GM23338 (cell line): ENCODE data around the gene SAMD8. TPM values are rescaled to one million over a fixed set of nuclear protein-coding genes. Genes with fewer than 3 reads are reported as not detected.

Source experiments
- ATAC-seq: fragments of 200-7000 bp; cut with Tn5 transposase; 3 replicates; pipeline ENCODE4 v1.9.1; 2020
- DNase-seq: peaks from one replicate; pipeline ENCODE4 v3.0.0-alpha.2; 2015; ENCODE audit warnings: low spot score
- H2AFZ ChIP-seq: fragments of 200-600 bp; sonication (generic); 2 replicates; pipeline ENCODE4 v1.8.0; 2016; ENCODE audit warnings: antibody characterized with exemption, mild to moderate bottlenecking, moderate library complexity
- H3F3A ChIP-seq: fragments of 200-600 bp; sonication (generic); replicated peaks from 2 replicates; pipeline ENCODE4 v1.8.0; 2017; ENCODE audit warnings: antibody characterized with exemption, mixed run types, low read depth
- H3K27ac ChIP-seq: fragments of 200-600 bp; sonication (generic); 2 replicates; pipeline ENCODE4 v1.6.1; 2016; ENCODE audit warnings: low read depth
- H3K27me3 ChIP-seq: fragments of 200-600 bp; sonication (generic); 2 replicates; pipeline ENCODE4 v1.8.0; 2016; ENCODE audit warnings: mild to moderate bottlenecking, mixed run types, moderate library complexity; ENCODE audit not compliant: insufficient read depth
- H3K36me3 ChIP-seq: fragments of 200-600 bp; sonication (generic); 2 replicates; pipeline ENCODE4 v1.8.0; 2016; ENCODE audit warnings: mild to moderate bottlenecking; ENCODE audit not compliant: insufficient read depth
- H3K4me1 ChIP-seq: fragments of 200-600 bp; sonication (generic); 2 replicates; pipeline ENCODE4 v1.8.0; 2016; ENCODE audit warnings: mild to moderate bottlenecking, moderate library complexity; ENCODE audit not compliant: insufficient read depth
- H3K4me2 ChIP-seq: fragments of 200-600 bp; sonication (generic); 2 replicates; pipeline ENCODE4 v1.7.1; 2017; ENCODE audit warnings: mixed run types
- H3K4me3 ChIP-seq: fragments of 200-600 bp; sonication (generic); 2 replicates; pipeline ENCODE4 v1.6.1; 2016; ENCODE audit warnings: mixed run types
- H3K79me2 ChIP-seq: fragments of 200-600 bp; sonication (generic); replicated peaks from 2 replicates; pipeline ENCODE4 v1.8.0; 2017; ENCODE audit warnings: mild to moderate bottlenecking; ENCODE audit not compliant: insufficient read depth
- H3K9me2 ChIP-seq: fragments of 200-600 bp; sonication (generic); 2 replicates; pipeline ENCODE4 v1.8.0; 2017; ENCODE audit not compliant: insufficient read depth
- H4K20me1 ChIP-seq: fragments of 200-600 bp; sonication (generic); replicated peaks from 2 replicates; pipeline ENCODE4 v1.8.0; 2017; ENCODE audit warnings: mild to moderate bottlenecking; ENCODE audit not compliant: insufficient read depth
- H3K27ac Mint-ChIP-seq: 2 replicates; pipeline ENCODE4 v1.8.0; 2020; ENCODE audit warnings: inconsistent platforms, mild to moderate bottlenecking, moderate library complexity, mixed read lengths
- H3K27me3 Mint-ChIP-seq: 3 replicates; pipeline ENCODE4 v1.8.0; 2022; ENCODE audit warnings: low read depth, mild to moderate bottlenecking, moderate library complexity, mixed read lengths, inconsistent platforms; ENCODE audit not compliant: insufficient read depth, poor library complexity
- H3K36me3 Mint-ChIP-seq: 3 replicates; pipeline ENCODE4 v1.8.0; 2021; ENCODE audit warnings: low read depth, mild to moderate bottlenecking, inconsistent platforms, moderate library complexity, mixed read lengths
- H3K4me1 Mint-ChIP-seq: 3 replicates; pipeline ENCODE4 v1.8.0; 2020; ENCODE audit warnings: mild to moderate bottlenecking, inconsistent platforms, mixed read lengths
- H3K4me3 Mint-ChIP-seq: 3 replicates; pipeline ENCODE4 v1.8.0; 2021; ENCODE audit warnings: moderate library complexity, mild to moderate bottlenecking, inconsistent platforms, mixed read lengths
- H3K9me3 Mint-ChIP-seq: 3 replicates; pipeline ENCODE4 v1.8.0; 2020; ENCODE audit warnings: moderate library complexity, mild to moderate bottlenecking, inconsistent platforms, mixed read lengths
- CREB1 ChIP-seq: fragments of 250-450 bp; sonication (Bioruptor Pico); IDR thresholded peaks from 2 replicates; pipeline ENCODE4 v1.5.0; 2020; ENCODE audit warnings: low read depth, mild to moderate bottlenecking, moderate library complexity
- EZH2phosphoT487 ChIP-seq: fragments of 200-600 bp; sonication (generic); IDR thresholded peaks from one replicate; pipeline ENCODE4 v1.8.1; 2018; ENCODE audit warnings: antibody characterized with exemption; ENCODE audit not compliant: unreplicated experiment
- JUNB ChIP-seq: IDR thresholded peaks from one replicate; pipeline ENCODE4 v1.6.1; 2016; ENCODE audit warnings: antibody characterized with exemption; ENCODE audit not compliant: unreplicated experiment
- NANOG ChIP-seq: IDR thresholded peaks from 2 replicates; pipeline ENCODE4 v1.6.1; 2016; ENCODE audit warnings: antibody characterized with exemption, borderline replicate concordance
- POLR2AphosphoS5 ChIP-seq: IDR thresholded peaks from 2 replicates; pipeline ENCODE4 v1.6.1; 2016; ENCODE audit warnings: antibody characterized with exemption, low read depth
- STAT1 ChIP-seq: IDR thresholded peaks from one replicate; pipeline ENCODE4 v1.6.1; 2016; ENCODE audit warnings: antibody characterized with exemption; ENCODE audit not compliant: unreplicated experiment
- ZNF114 ChIP-seq: fragments of 250-450 bp; sonication (Bioruptor Pico); IDR thresholded peaks from 2 replicates; pipeline ENCODE4 v1.5.0; 2020; ENCODE audit warnings: mild to moderate bottlenecking, moderate library complexity
- ZNF331 ChIP-seq: fragments of 250-450 bp; sonication (Bioruptor Pico); IDR thresholded peaks from 2 replicates; pipeline ENCODE4 v1.5.0; 2020; ENCODE audit warnings: low read depth, mild to moderate bottlenecking, moderate library complexity
- polyA plus RNA-seq: library from polyadenylated mRNA; unstranded; fragments of >200 nt; fragmentation: Nextera tagmentation; extraction: Ambion mirVana; gene quantifications from 2 replicates; pipeline ENCODE4 v1.2.1, GENCODE V29; 2016
- total RNA-seq: library from RNA; depleted of rRNA; stranded (reverse); fragments of >200 nt; shearing (Covaris generic); gene quantifications from 2 replicates; pipeline ENCODE4 v1.2.3, GENCODE V29; 2014
- TF ChIP-seq, protein P1 (sequence below): IDR thresholded peaks from 2 replicates; pipeline ENCODE4 v1.6.1; 2016; ENCODE audit warnings: antibody characterized with exemption
- TF ChIP-seq, protein P2 (sequence below): fragments of 250-450 bp; sonication (Bioruptor Pico); IDR thresholded peaks from 2 replicates; pipeline ENCODE4 v1.5.0; 2020; ENCODE audit warnings: mild to moderate bottlenecking, moderate library complexity
- TF ChIP-seq, protein P3 (sequence below): IDR thresholded peaks from one replicate; pipeline ENCODE4 v1.6.1; 2018; ENCODE audit warnings: antibody characterized with exemption; ENCODE audit not compliant: unreplicated experiment

Gene SAMD8
- total and polyA plus RNA-seq, 2 experiments from 2014 or later: 7.8 to 28.4 TPM

DNA sequence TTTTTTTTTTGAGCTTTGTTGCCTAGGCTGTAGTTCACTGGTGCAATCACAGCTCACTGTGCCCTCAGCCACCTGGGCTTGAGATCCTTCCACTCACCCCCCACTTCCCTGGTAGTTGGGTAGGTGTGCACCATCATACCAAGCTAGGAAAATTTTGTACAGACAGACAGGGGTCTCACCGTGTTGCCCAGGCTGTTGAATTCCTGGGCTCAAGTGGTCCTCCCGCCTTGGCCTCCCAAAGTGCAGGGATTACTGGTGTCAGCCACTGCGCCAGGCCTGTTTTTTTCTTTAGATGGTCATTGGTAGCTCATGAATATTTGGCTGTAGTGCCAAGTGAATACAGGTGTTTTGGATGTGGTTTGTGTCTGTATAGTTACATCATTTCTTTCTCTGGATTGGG lies 116.8 kb downstream of the SAMD8 start:
- peak overlapping the region; percentile 67 for H3K27ac Mint-ChIP-seq

More for the DNA sequence above, 116.8 kb downstream of the SAMD8 start:
- Histone ChIP-seq H3K27me3 (no peaks in the 10 kb centered on the region), H3K79me2 (peaks cover 73% of the 10 kb centered on the region), H3K4me3 (no peak overlapping the region), H3K4me1 (peaks cover 41% of the 10 kb centered on the region), H2AFZ (no peak overlapping the region), H4K20me1 (peaks cover 19% of the 10 kb centered on the region), H3K9me2 (no peaks in the 10 kb centered on the region), H3F3A (peaks cover 36% of the 10 kb centered on the region), H3K4me2 (no peak overlapping the region), H3K27ac (peak overlapping the region; percentile 78), H3K36me3 (peaks cover 25% of the 10 kb centered on the region)
- no peak for DNase-seq
- peaks cover 23% of the 10 kb centered on the region for H3K27me3 Mint-ChIP-seq
- H3K4me1 Mint-ChIP-seq: peaks cover 61% of the 10 kb centered on the region
- peaks cover 90% of the 10 kb centered on the region for H3K36me3 Mint-ChIP-seq
- TF ChIP-seq, protein P1, sequence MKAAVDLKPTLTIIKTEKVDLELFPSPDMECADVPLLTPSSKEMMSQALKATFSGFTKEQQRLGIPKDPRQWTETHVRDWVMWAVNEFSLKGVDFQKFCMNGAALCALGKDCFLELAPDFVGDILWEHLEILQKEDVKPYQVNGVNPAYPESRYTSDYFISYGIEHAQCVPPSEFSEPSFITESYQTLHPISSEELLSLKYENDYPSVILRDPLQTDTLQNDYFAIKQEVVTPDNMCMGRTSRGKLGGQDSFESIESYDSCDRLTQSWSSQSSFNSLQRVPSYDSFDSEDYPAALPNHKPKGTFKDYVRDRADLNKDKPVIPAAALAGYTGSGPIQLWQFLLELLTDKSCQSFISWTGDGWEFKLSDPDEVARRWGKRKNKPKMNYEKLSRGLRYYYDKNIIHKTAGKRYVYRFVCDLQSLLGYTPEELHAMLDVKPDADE: no peak
- TF ChIP-seq CREB1 (CRISPR knock-in tag) (no peak), NANOG (no peak), ZNF331 (no peak), EZH2phosphoT487 (no peak), JUNB (no peak), POLR2AphosphoS5 (no peak), STAT1 (no peak), ZNF114 (no peak)
- TF ChIP-seq, protein P2, sequence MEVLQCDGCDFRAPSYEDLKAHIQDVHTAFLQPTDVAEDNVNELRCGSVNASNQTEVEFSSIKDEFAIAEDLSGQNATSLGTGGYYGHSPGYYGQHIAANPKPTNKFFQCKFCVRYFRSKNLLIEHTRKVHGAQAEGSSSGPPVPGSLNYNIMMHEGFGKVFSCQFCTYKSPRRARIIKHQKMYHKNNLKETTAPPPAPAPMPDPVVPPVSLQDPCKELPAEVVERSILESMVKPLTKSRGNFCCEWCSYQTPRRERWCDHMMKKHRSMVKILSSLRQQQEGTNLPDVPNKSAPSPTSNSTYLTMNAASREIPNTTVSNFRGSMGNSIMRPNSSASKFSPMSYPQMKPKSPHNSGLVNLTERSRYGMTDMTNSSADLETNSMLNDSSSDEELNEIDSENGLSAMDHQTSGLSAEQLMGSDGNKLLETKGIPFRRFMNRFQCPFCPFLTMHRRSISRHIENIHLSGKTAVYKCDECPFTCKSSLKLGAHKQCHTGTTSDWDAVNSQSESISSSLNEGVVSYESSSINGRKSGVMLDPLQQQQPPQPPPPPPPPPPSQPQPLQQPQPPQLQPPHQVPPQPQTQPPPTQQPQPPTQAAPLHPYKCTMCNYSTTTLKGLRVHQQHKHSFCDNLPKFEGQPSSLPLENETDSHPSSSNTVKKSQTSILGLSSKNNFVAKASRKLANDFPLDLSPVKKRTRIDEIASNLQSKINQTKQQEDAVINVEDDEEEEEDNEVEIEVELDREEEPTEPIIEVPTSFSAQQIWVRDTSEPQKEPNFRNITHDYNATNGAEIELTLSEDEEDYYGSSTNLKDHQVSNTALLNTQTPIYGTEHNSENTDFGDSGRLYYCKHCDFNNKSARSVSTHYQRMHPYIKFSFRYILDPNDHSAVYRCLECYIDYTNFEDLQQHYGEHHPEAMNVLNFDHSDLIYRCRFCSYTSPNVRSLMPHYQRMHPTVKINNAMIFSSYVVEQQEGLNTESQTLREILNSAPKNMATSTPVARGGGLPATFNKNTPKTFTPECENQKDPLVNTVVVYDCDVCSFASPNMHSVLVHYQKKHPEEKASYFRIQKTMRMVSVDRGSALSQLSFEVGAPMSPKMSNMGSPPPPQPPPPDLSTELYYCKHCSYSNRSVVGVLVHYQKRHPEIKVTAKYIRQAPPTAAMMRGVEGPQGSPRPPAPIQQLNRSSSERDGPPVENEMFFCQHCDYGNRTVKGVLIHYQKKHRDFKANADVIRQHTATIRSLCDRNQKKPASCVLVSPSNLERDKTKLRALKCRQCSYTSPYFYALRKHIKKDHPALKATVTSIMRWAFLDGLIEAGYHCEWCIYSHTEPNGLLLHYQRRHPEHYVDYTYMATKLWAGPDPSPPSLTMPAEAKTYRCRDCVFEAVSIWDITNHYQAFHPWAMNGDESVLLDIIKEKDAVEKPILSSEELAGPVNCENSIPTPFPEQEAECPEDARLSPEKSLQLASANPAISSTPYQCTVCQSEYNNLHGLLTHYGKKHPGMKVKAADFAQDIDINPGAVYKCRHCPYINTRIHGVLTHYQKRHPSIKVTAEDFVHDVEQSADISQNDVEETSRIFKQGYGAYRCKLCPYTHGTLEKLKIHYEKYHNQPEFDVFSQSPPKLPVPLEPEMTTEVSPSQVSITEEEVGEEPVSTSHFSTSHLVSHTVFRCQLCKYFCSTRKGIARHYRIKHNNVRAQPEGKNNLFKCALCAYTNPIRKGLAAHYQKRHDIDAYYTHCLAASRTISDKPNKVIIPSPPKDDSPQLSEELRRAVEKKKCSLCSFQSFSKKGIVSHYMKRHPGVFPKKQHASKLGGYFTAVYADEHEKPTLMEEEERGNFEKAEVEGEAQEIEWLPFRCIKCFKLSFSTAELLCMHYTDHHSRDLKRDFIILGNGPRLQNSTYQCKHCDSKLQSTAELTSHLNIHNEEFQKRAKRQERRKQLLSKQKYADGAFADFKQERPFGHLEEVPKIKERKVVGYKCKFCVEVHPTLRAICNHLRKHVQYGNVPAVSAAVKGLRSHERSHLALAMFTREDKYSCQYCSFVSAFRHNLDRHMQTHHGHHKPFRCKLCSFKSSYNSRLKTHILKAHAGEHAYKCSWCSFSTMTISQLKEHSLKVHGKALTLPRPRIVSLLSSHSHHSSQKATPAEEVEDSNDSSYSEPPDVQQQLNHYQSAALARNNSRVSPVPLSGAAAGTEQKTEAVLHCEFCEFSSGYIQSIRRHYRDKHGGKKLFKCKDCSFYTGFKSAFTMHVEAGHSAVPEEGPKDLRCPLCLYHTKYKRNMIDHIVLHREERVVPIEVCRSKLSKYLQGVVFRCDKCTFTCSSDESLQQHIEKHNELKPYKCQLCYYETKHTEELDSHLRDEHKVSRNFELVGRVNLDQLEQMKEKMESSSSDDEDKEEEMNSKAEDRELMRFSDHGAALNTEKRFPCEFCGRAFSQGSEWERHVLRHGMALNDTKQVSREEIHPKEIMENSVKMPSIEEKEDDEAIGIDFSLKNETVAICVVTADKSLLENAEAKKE (CRISPR knock-in tag): no peak
- TF ChIP-seq, protein P3, sequence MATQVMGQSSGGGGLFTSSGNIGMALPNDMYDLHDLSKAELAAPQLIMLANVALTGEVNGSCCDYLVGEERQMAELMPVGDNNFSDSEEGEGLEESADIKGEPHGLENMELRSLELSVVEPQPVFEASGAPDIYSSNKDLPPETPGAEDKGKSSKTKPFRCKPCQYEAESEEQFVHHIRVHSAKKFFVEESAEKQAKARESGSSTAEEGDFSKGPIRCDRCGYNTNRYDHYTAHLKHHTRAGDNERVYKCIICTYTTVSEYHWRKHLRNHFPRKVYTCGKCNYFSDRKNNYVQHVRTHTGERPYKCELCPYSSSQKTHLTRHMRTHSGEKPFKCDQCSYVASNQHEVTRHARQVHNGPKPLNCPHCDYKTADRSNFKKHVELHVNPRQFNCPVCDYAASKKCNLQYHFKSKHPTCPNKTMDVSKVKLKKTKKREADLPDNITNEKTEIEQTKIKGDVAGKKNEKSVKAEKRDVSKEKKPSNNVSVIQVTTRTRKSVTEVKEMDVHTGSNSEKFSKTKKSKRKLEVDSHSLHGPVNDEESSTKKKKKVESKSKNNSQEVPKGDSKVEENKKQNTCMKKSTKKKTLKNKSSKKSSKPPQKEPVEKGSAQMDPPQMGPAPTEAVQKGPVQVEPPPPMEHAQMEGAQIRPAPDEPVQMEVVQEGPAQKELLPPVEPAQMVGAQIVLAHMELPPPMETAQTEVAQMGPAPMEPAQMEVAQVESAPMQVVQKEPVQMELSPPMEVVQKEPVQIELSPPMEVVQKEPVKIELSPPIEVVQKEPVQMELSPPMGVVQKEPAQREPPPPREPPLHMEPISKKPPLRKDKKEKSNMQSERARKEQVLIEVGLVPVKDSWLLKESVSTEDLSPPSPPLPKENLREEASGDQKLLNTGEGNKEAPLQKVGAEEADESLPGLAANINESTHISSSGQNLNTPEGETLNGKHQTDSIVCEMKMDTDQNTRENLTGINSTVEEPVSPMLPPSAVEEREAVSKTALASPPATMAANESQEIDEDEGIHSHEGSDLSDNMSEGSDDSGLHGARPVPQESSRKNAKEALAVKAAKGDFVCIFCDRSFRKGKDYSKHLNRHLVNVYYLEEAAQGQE: no peak
- H3K9me3 Mint-ChIP-seq: no peaks in the 10 kb centered on the region
- ATAC-seq: no peak
- no peak overlapping the region for H3K4me3 Mint-ChIP-seq
